Endothelial cell of umbilical vein (primary cell): Measurements from ENCODE around the gene TSPEAR. TPM values are rescaled to one million over a fixed set of nuclear protein-coding genes. Genes with fewer than 3 reads are reported as not detected.
"Not testable (repeated sequence)": the region's sequence is repeated elsewhere in the genome, so short reads cannot be mapped to it uniquely, and the experiment has no call there.

Experiments
- BruUV-seq: library from RNA; stranded (reverse); fragments of 400-500 nt; replicated peaks from 2 replicates; lab custom pipeline; 2021; lab: Mats Ljungman, UMichigan
- CTCF ChIA-PET: fragments of 300-600, 350-600 bp; sonication (Branson Sonifier 250); formaldehyde crosslinking; loops from one replicate; lab custom pipeline; 2021; ENCODE audit warnings: antibody characterized with exemption, inconsistent platforms; lab: Charles Lee
- POLR2A ChIA-PET: fragments of 300-600, 350-600 bp; sonication (Branson Sonifier 250); formaldehyde crosslinking; loops from one replicate; lab custom pipeline; 2021; ENCODE audit warnings: antibody characterized with exemption, inconsistent platforms; lab: Charles Lee
- DNase-seq: peaks from one replicate; pipeline ENCODE4 v3.0.0-alpha.2; 2011; ENCODE audit warnings: low read depth, low spot score
- FAIRE-seq: peaks from 2 replicates; lab custom pipeline; 2011; peaks lifted over from hg19 to GRCh38; lab: Jason Lieb, UNC
- H2AFZ ChIP-seq: 2 replicates; pipeline ENCODE4 v1.6.0; 2012; ENCODE audit warnings: low read depth, low read length, control low read depth, inconsistent platforms
- H3K27ac ChIP-seq: 2 replicates; pipeline ENCODE4 v1.5.1; 2011; ENCODE audit warnings: low read depth, mild to moderate bottlenecking, control low read depth, low read length, moderate library complexity; ENCODE audit not compliant: insufficient read depth
- H3K27me3 ChIP-seq, 2 experiments: 2 replicates each; pipeline versions ENCODE4 v1.6.0 to v1.6.1; 2011; ENCODE audit warnings: low read length in 2 of 2, mixed read lengths in 1 of 2; ENCODE audit not compliant: control insufficient read depth in 2 of 2, insufficient read depth in 2 of 2
- H3K36me3 ChIP-seq, 2 experiments: 2 replicates in 1 of 2; 3 replicates in 1 of 2; pipeline ENCODE4 v1.5.1; 2011; ENCODE audit warnings: low read length in 2 of 2, mild to moderate bottlenecking in 1 of 2, moderate library complexity in 1 of 2; ENCODE audit not compliant: control insufficient read depth in 2 of 2, insufficient read depth in 2 of 2; ENCODE audit errors: extremely low read depth in 1 of 2
- H3K4me1 ChIP-seq: 3 replicates; pipeline ENCODE4 v1.5.1; 2011; ENCODE audit warnings: mild to moderate bottlenecking, low read length; ENCODE audit not compliant: control insufficient read depth, insufficient read depth; ENCODE audit errors: extremely low read depth
- H3K4me2 ChIP-seq: 2 replicates; pipeline ENCODE4 v1.6.1; 2011; ENCODE audit warnings: low read length, control low read depth, mixed read lengths; ENCODE audit not compliant: insufficient read depth
- H3K4me3 ChIP-seq, 3 experiments: fragments of 200-600 bp in 1 of 3; sonication (generic), shearing (Covaris generic) in 1 of 3; replicated peaks in 1 of 3; 2 replicates each; pipeline ENCODE4 v1.5.1; 2011 to 2016; ENCODE audit warnings: control low read depth in 3 of 3, low read length in 3 of 3, mild to moderate bottlenecking in 2 of 3, inconsistent platforms in 1 of 3, low read depth in 1 of 3, moderate library complexity in 1 of 3; ENCODE audit not compliant: insufficient read depth in 1 of 3
- H3K79me2 ChIP-seq: 2 replicates; pipeline ENCODE4 v1.6.0; 2012; ENCODE audit warnings: low read length, inconsistent platforms; ENCODE audit not compliant: control insufficient read depth, insufficient read depth
- H3K9ac ChIP-seq: replicated peaks from 2 replicates; pipeline ENCODE3; 2011; ENCODE audit warnings: low read length, control low read depth; ENCODE audit not compliant: insufficient read depth; ENCODE audit errors: extremely low read depth
- H3K9me1 ChIP-seq: replicated peaks from 3 replicates; pipeline ENCODE4 v1.6.0; 2011; ENCODE audit warnings: mild to moderate bottlenecking, low read length; ENCODE audit not compliant: control insufficient read depth, insufficient read depth; ENCODE audit errors: extremely low read depth
- H3K9me3 ChIP-seq: replicated peaks from 2 replicates; pipeline ENCODE4 v1.5.1; 2012; ENCODE audit warnings: low read length, inconsistent platforms; ENCODE audit not compliant: control insufficient read depth, insufficient read depth
- H4K20me1 ChIP-seq: replicated peaks from 2 replicates; pipeline ENCODE3; 2011; ENCODE audit warnings: mild to moderate bottlenecking, low read length; ENCODE audit not compliant: control insufficient read depth, insufficient read depth; ENCODE audit errors: extremely low read depth
- EZH2 ChIP-seq: IDR thresholded peaks from 2 replicates; pipeline ENCODE4 v1.6.1; 2012; ENCODE audit warnings: borderline replicate concordance, low read depth, mild to moderate bottlenecking, moderate library complexity, low read length, inconsistent platforms; ENCODE audit not compliant: severe bottlenecking
- FOS ChIP-seq: IDR thresholded peaks from 2 replicates; pipeline ENCODE4 v1.6.1; 2011; ENCODE audit warnings: mild to moderate bottlenecking, low read length, moderate library complexity, borderline replicate concordance; ENCODE audit not compliant: insufficient read depth
- GATA2 ChIP-seq: IDR thresholded peaks from 2 replicates; pipeline ENCODE4 v1.7.0; 2011; ENCODE audit warnings: low read depth, mild to moderate bottlenecking, moderate library complexity, mixed read lengths, low read length; ENCODE audit not compliant: insufficient read length, insufficient read depth
- JUN ChIP-seq: IDR thresholded peaks from 2 replicates; pipeline ENCODE4 v1.6.1; 2011; ENCODE audit warnings: borderline replicate concordance, low read depth; ENCODE audit not compliant: insufficient read length, insufficient read depth
- MAX ChIP-seq: IDR thresholded peaks from 2 replicates; pipeline ENCODE4 v1.6.1; 2011; ENCODE audit not compliant: insufficient read depth, insufficient read length
- MYC ChIP-seq: IDR thresholded peaks from one replicate; pipeline ENCODE4 v1.6.1; 2011; ENCODE audit warnings: mild to moderate bottlenecking, low read depth, low read length
- POLR2A ChIP-seq: IDR thresholded peaks from 2 replicates; pipeline ENCODE4 v1.6.1; 2012; ENCODE audit warnings: low read depth, mild to moderate bottlenecking, control low read depth, low read length
- POLR2AphosphoS5 ChIP-seq: IDR thresholded peaks from 2 replicates; pipeline ENCODE4 v1.6.1; 2012; ENCODE audit warnings: low read depth, mild to moderate bottlenecking, control low read depth, low read length, moderate library complexity; ENCODE audit not compliant: insufficient read depth
- dilution Hi-C: fragments of 300-500 bp; cut with MboI; formaldehyde crosslinking; loops from one replicate; pipeline ENCODE4 v1.15.0; 2019; ENCODE audit warnings: low sequenced_read_pairs; ENCODE audit not compliant: extremely low pct_ligation_motif_present
- intact Hi-C: fragments of 100-400 bp; cut with micrococcal nuclease; formaldehyde crosslinking; loops from one replicate; pipeline ENCODE4 v1.10.0; 2022
- polyA plus RNA-seq, 4 experiments: library from polyadenylated mRNA; depleted of rRNA in 3 of 4; stranded (reverse) in 3 of 4; unstranded in 1 of 4; fragments of >200 nt; gene quantifications; 2 replicates each; pipeline versions ENCODE4 v1.2.1 to v1.2.3, GENCODE V29; 2011 to 2012; ENCODE audit warnings: missing spikeins in 1 of 4
- total RNA-seq: library from RNA; stranded (reverse); gene quantifications from 2 replicates; pipeline ENCODE4 v1.2.3, GENCODE V29; 2021
- TF ChIP-seq, protein P1 (sequence below), 2 donors: IDR thresholded peaks; 1 replicate in 1 of 2; 2 replicates in 1 of 2; pipeline ENCODE4 v1.5.1; 2011; ENCODE audit warnings: low read length in 2 of 2, mild to moderate bottlenecking in 2 of 2, moderate library complexity in 2 of 2, control low read depth in 1 of 2, inconsistent platforms in 1 of 2, low read depth in 1 of 2; ENCODE audit not compliant: insufficient read depth in 1 of 2; ENCODE audit errors: extremely low read depth in 1 of 2

The TSPEAR gene
- total and polyA plus RNA-seq, 2 donors (not counting 3 experiments of a cell fraction or from before 2014, with no cell fraction given) = 0.01 TPM; not detected in 1

DNA sequence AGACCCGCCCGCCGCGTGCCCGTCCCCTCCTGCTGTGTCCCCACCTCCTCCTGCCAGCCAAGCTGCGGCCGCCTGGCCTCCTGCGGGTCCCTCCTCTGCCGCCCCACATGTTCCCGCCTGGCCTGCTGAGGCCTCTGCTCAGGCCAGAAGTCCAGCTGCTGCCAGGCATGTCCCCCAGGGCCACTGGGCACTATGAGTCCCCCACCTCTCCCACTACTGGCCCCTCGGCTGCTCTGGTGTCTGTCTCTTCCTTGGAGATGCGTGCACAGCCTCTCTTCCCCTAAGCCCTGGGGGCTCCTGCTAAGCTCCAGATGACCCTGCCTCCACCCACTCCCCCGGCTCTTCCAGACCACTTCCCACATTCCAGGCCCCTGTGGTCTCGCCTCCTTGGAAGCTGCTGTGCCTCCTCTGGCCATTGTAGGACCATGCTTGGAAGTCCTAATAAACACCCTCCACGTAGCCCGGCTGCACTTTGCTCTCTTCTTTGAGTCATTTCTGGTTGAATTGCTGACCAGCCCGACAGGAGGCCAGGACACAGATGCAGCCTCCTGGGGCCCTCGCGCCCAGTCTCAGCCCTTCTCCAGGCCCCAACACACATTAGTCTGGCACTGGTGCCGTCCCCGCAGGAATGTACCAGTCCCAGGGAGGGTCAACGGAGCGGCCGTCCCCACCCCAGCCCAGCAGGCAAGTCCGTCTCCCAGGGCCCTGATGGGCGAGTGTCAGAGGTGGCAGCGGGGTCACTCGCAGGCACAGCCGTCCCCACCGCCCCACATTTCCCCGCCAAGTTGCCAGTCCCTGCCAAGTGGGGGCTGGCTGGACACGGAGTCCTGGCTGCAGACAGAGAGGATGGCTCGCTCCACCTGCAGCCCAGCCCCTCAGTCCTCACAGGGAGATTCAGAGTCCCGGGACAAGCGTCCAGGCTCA is 13.3 kb downstream of the TSPEAR start:
- dilution Hi-C loops = no loop called here
- CTCF ChIA-PET = no interaction called here
- no peaks in the 10 kb centered on the region for H3K4me1 ChIP-seq
- DNase-seq (no peak), FAIRE-seq (no peak)
- H3K9ac ChIP-seq = no peak overlapping the region
- BruUV-seq = no TSS peak
- TF ChIP-seq MAX (no peak), MYC (no peak), JUN (no peak), POLR2AphosphoS5 (no peak), POLR2A (no peak), GATA2 (no peak), EZH2 (no peak), FOS (no peak)
- TF ChIP-seq, protein P1, sequence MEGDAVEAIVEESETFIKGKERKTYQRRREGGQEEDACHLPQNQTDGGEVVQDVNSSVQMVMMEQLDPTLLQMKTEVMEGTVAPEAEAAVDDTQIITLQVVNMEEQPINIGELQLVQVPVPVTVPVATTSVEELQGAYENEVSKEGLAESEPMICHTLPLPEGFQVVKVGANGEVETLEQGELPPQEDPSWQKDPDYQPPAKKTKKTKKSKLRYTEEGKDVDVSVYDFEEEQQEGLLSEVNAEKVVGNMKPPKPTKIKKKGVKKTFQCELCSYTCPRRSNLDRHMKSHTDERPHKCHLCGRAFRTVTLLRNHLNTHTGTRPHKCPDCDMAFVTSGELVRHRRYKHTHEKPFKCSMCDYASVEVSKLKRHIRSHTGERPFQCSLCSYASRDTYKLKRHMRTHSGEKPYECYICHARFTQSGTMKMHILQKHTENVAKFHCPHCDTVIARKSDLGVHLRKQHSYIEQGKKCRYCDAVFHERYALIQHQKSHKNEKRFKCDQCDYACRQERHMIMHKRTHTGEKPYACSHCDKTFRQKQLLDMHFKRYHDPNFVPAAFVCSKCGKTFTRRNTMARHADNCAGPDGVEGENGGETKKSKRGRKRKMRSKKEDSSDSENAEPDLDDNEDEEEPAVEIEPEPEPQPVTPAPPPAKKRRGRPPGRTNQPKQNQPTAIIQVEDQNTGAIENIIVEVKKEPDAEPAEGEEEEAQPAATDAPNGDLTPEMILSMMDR (IDR thresholded peaks at IDR 0.05; ENCODE audit: extremely low read depth in 1 of 2, insufficient read depth in 1 of 2, low read depth in 1 of 2, low read length in 2 of 2) = no peak
- H3K27ac ChIP-seq = no peak overlapping the region
- intact Hi-C loops = no loop called here
- no peak overlapping the region for H3K4me2 ChIP-seq
- no peaks in the 10 kb centered on the region for H3K36me3 ChIP-seq
- H2AFZ ChIP-seq = no peak overlapping the region
- H3K79me2 ChIP-seq = no peaks in the 10 kb centered on the region
- H4K20me1 ChIP-seq = no peaks in the 10 kb centered on the region
- H3K9me1 ChIP-seq = no peaks in the 10 kb centered on the region
- H3K4me3 ChIP-seq = no peak overlapping the region
- POLR2A ChIA-PET = no interaction called here
- H3K9me3 ChIP-seq = no peaks in the 10 kb centered on the region
- peaks cover 28 to 30% of the 10 kb centered on the region in 2 experiments for H3K27me3 ChIP-seq

GRCh38 chr21:44697172-44697810 is 14.1 kb downstream of the TSPEAR start, which contains the start of gene KRTAP10-12:
TSS of gene KRTAP10-12 (plus strand) at chr21:44697172. CDS start at chr21:44697202, 30 bp downstream.
- H3K36me3 ChIP-seq, POLR2A ChIA-PET, H3K9ac ChIP-seq, H3K79me2 ChIP-seq, BruUV-seq, H3K9me3 ChIP-seq, dilution Hi-C loops, H3K27ac ChIP-seq, H4K20me1 ChIP-seq, H3K4me1 ChIP-seq, FAIRE-seq, H3K4me2 ChIP-seq, intact Hi-C loops, H3K9me1 ChIP-seq, DNase-seq, H3K4me3 ChIP-seq, H2AFZ ChIP-seq: not testable (repeated sequence)
- CTCF ChIA-PET = interaction anchor here (0.7 kb wide), 1 partner anchor 96 kb away, joined by 3 read pairs; no protein-coding TSS in a partner anchor
- H3K27me3 ChIP-seq = peaks cover 26 to 29% of the 10 kb centered on the region in 2 experiments
